ENCODE data around the gene MCM9. TPM values are rescaled to one million over a fixed set of nuclear protein-coding genes. Genes with fewer than 3 reads are reported as not detected.

Gene MCM9
- total and polyA plus RNA-seq, 12 donors: 3.1 to 20.5 (median 14.5) TPM

GRCh38 chr6:118896339-118897136 lies 38.4 kb downstream of the MCM9 start:
- no peak for DNase-seq
- H3K4me3 ChIP-seq: no peak overlapping the region
- peaks cover 11 to 36% of the 10 kb centered on the region in 2 donors for H3K4me1 ChIP-seq (replicated peaks in 1 of 2)
- H3K27me3 ChIP-seq: no peaks in the 10 kb centered on the region
- intact Hi-C loops (cut with DNase I): no loop called here
- TF ChIP-seq POLR2A (IDR thresholded peaks at IDR 0.05): no peak
- TF ChIP-seq CTCF (IDR thresholded peaks at IDR 0.05): peak in 5 of 6 experiments; percentile 10 to 36 (median 21)
- 70 to 75% (median 73%) methylated on average over 5 of the region's 5 CpGs for WGBS, 4 donors
- H3K36me3 ChIP-seq (replicated peaks in 1 of 2): no peaks in the 10 kb centered on the region
- no peak overlapping the region for H3K27ac ChIP-seq
- no peaks in the 10 kb centered on the region for H3K9me3 ChIP-seq (replicated peaks in 1 of 3)

- peaks cover 11 to 43% of the 10 kb centered on the region in 2 donors for H3K4me1 ChIP-seq (replicated peaks in 1 of 2)
- no peak for DNase-seq
- intact Hi-C loops (cut with DNase I): no loop called here
These were observed 39.1 kb downstream of the MCM9 start for GRCh38 chr6:118895859-118896258.

GRCh38 chr6:118895261-118895560 lies 39.7 kb downstream of the MCM9 start:
- Histone ChIP-seq H3K36me3 (replicated peaks in 1 of 2) (no peaks in the 10 kb centered on the region), H3K4me1 (replicated peaks in 1 of 2) (peaks cover 11 to 41% of the 10 kb centered on the region in 2 donors), H3K27ac (peak overlapping the region; percentile 49 to 95 (median 94)), H3K27me3 (no peaks in the 10 kb centered on the region), H3K9me3 (replicated peaks in 1 of 3) (no peaks in the 10 kb centered on the region), H3K4me3 (peak overlapping the region in 3 of 4 donors; percentile 75 to 94 (median 80))
- TF ChIP-seq CTCF (IDR thresholded peaks at IDR 0.05) (no peak), POLR2A (IDR thresholded peaks at IDR 0.05) (no peak)
- WGBS, 4 donors: 0 to 1% (median 0%) methylated on average over 10 to 11 of the region's 11 CpGs
- no peak for DNase-seq
- intact Hi-C loops (cut with DNase I): no loop called here

More at GRCh38 chr6:118895859-118896258, 39.1 kb downstream of the MCM9 start:
- peak overlapping the region in 1 of 4 donors; percentile 94 for H3K4me3 ChIP-seq
- no peaks in the 10 kb centered on the region for H3K9me3 ChIP-seq (replicated peaks in 1 of 3)
- peak overlapping the region in 1 of 5 donors; percentile 94 for H3K27ac ChIP-seq
- no peak for TF ChIP-seq POLR2A (IDR thresholded peaks at IDR 0.05)
- TF ChIP-seq CTCF (IDR thresholded peaks at IDR 0.05): no peak
- H3K36me3 ChIP-seq (replicated peaks in 1 of 2): no peaks in the 10 kb centered on the region
- no peaks in the 10 kb centered on the region for H3K27me3 ChIP-seq
- 52 to 65% (median 58%) methylated on average over 2 of the region's 2 CpGs for WGBS, 4 donors

GRCh38 chr6:118894425-118895260 lies 40.3 kb downstream of the MCM9 start:
- intact Hi-C loops (cut with DNase I): no loop called here
- Histone ChIP-seq H3K27ac (peak overlapping the region; percentile 49 to 95 (median 94)), H3K9me3 (replicated peaks in 1 of 3) (no peaks in the 10 kb centered on the region), H3K27me3 (no peaks in the 10 kb centered on the region), H3K4me1 (replicated peaks in 1 of 2) (peaks cover 11 to 41% of the 10 kb centered on the region in 2 donors), H3K4me3 (peak overlapping the region; percentile 75 to 98 (median 87)), H3K36me3 (replicated peaks in 1 of 2) (no peaks in the 10 kb centered on the region)
- TF ChIP-seq POLR2A (IDR thresholded peaks at IDR 0.05) (peak; percentile 15 to 68), CTCF (IDR thresholded peaks at IDR 0.05) (peak in 2 of 6 experiments; percentile 1 to 27)
- 0 to 1% (median 1%) methylated on average over 27 to 102 of the region's 102 CpGs for WGBS, 4 donors
- DNase-seq: peak; percentile 73 to 82 (median 77)

All from adrenal gland (tissue), 12 donors.